Cardiac muscle cell (in vitro differentiated cells and primary cell): ENCODE data around the gene CMSS1. TPM values are rescaled to one million over a fixed set of nuclear protein-coding genes. Genes with fewer than 3 reads are reported as not detected.

Source experiments
- DNase-seq, 2 donors: peaks; one replicate each; pipeline versions ENCODE4 v3.0.0 to v3.0.0-alpha.2; 2010 to 2017; ENCODE audit warnings: low read depth in 1 of 2, low spot score in 1 of 2
- H3K27ac ChIP-seq: fragments of 200-600 bp; sonication (generic); 2 replicates; pipeline ENCODE4 v1.5.1; 2016
- H3K27me3 ChIP-seq: fragments of 200-600 bp; sonication (generic); 2 replicates; pipeline ENCODE4 v1.6.0; 2016; ENCODE audit warnings: control low read depth
- H3K36me3 ChIP-seq: fragments of 200-600 bp; sonication (generic); 2 replicates; pipeline ENCODE4 v1.5.1; 2016; ENCODE audit warnings: control low read depth
- H3K4me1 ChIP-seq: fragments of 200-600 bp; sonication (generic); 2 replicates; pipeline ENCODE4 v1.8.1; 2017; ENCODE audit warnings: low read depth, mild to moderate bottlenecking, mixed run types
- H3K4me3 ChIP-seq: fragments of 200-600 bp; sonication (generic); 2 replicates; pipeline ENCODE4 v1.5.1; 2016; ENCODE audit warnings: mild to moderate bottlenecking
- H3K9me3 ChIP-seq: fragments of 200-600 bp; sonication (generic); 2 replicates; pipeline ENCODE4 v1.5.1; 2017; ENCODE audit warnings: low read depth, mild to moderate bottlenecking, control low read depth
- polyA plus RNA-seq: library from polyadenylated mRNA; unstranded; fragments of >200 nt; fragmentation: Nextera tagmentation; extraction: Ambion mirVana; gene quantifications from 2 replicates; pipeline ENCODE4 v1.2.1, GENCODE V29; 2016
- total RNA-seq: library from RNA; depleted of rRNA; stranded (reverse); fragments of >200 nt; gene quantifications from 2 replicates; pipeline ENCODE4 v1.2.3, GENCODE V29; 2016
- TF ChIP-seq, protein P1 (sequence below): IDR thresholded peaks from 2 replicates; pipeline ENCODE4 v1.5.1; 2012; ENCODE audit warnings: low read depth, mild to moderate bottlenecking, low read length

Gene CMSS1
- total and polyA plus RNA-seq, 2 experiments from 2014 or later: 13.1 to 32.9 TPM

- DNase-seq: no peak
- Histone ChIP-seq H3K27ac (no peak overlapping the region), H3K4me3 (no peak overlapping the region), H3K4me1 (no peaks in the 10 kb centered on the region), H3K9me3 (no peaks in the 10 kb centered on the region), H3K36me3 (no peaks in the 10 kb centered on the region), H3K27me3 (peaks cover 16% of the 10 kb centered on the region)
- TF ChIP-seq, protein P1, sequence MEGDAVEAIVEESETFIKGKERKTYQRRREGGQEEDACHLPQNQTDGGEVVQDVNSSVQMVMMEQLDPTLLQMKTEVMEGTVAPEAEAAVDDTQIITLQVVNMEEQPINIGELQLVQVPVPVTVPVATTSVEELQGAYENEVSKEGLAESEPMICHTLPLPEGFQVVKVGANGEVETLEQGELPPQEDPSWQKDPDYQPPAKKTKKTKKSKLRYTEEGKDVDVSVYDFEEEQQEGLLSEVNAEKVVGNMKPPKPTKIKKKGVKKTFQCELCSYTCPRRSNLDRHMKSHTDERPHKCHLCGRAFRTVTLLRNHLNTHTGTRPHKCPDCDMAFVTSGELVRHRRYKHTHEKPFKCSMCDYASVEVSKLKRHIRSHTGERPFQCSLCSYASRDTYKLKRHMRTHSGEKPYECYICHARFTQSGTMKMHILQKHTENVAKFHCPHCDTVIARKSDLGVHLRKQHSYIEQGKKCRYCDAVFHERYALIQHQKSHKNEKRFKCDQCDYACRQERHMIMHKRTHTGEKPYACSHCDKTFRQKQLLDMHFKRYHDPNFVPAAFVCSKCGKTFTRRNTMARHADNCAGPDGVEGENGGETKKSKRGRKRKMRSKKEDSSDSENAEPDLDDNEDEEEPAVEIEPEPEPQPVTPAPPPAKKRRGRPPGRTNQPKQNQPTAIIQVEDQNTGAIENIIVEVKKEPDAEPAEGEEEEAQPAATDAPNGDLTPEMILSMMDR: no peak
These were observed 53.0 kb downstream of the CMSS1 start for GRCh38 chr3:99870712-99871111.

DNA sequence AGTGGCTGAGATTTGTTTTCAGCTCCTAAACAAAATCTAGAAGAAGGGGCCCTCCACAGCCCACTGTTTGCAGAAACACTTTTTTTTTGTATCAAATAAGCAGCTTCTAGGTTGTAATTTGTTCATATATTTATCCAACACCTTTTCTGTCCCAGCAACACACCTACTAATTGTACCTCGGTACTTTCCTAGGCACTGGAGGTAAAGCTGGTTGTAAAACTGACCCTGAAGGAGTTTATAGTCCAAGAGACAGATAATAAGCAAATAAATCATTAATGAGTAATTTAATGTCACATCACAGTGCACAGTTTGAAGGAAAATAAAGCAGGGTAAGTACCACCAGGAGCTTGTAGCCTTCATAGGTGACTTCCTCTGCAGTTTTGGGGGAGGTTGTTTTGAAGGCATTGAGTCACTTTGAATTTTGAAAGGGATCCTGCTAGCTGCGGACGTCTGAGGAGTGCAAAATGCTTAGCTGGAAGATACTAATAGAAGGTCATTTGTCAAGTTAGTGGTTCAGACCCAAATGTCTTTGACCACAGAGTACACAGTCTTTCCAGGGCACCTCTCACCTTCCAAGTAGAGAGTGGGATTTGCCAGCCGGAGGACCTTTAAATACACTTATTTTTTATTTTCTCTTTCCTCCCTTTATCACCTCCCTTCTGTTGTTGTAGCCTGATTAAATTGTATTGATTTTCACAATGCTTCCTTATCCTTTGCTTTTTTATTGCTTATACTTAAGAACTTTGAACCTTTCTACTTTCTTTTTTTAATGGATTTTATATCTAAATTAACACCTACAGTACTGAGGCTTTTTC, 53.8 kb downstream of the CMSS1 start:
- DNase-seq: no peak
- Histone ChIP-seq H3K27me3 (peaks cover 20% of the 10 kb centered on the region), H3K4me3 (no peak overlapping the region), H3K27ac (no peak overlapping the region), H3K9me3 (no peaks in the 10 kb centered on the region), H3K4me1 (no peaks in the 10 kb centered on the region), H3K36me3 (no peaks in the 10 kb centered on the region)
- TF ChIP-seq, protein P1: no peak

DNA sequence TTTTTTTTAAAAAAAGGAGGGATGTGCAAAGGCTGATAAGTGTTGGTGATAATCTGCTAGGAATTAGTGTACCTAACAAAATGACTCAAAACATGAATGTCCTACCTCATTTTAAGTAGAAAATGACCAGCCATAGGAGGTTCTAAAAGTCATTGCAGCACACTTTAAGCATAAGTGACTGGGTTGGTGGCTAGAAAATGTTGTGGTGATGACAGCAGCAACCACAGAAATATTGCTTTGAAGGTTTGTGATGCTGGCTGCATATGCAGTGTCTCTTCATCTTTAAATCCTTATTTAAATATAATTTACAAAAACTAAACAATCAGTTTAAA, 55.2 kb downstream of the CMSS1 start:
- Histone ChIP-seq H3K4me3 (no peak overlapping the region), H3K27ac (no peak overlapping the region), H3K36me3 (no peaks in the 10 kb centered on the region), H3K9me3 (no peaks in the 10 kb centered on the region), H3K27me3 (peaks cover 33% of the 10 kb centered on the region), H3K4me1 (no peaks in the 10 kb centered on the region)
- TF ChIP-seq, protein P1: no peak
- DNase-seq: no peak

DNA sequence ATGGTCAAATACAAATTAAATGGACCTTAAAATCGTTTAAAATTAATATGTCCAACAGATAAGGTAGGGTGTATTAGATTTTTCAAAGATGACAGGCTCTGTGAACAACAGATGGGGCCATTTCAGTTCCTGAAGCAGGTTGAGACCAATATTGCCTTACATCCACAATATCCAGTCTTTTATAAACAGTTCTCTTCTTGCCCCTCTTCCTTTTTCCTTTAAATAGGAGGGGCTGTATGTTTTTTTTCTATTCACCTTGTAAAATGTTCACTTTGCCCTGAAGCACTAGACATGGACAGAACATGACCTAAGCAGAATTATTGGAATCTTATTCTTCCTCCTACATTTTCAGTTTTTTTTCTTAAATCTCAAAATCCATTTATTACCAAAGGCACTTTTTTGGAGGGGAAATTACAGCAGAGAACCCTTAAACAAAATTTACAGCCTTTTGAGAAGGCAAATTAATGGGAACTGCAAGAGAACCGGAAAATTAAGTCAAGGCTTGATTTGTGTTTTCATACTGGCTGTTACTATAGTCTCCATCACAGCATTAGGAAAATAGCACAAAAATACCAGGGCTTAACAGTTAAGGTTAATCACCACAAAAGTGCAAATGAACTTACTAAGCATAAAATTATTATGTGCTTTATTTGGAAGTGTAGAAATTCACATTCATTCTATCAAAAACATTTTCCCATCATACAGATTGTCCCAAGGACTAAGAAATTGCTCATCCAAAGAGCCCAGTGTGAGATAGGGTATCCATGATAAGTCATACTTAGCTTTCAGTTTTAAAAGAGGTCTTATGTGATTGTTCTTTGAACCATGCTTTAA, 55.8 kb downstream of the CMSS1 start:
- TF ChIP-seq, protein P1: no peak
- no peak overlapping the region for H3K4me3 ChIP-seq
- peaks cover 33% of the 10 kb centered on the region for H3K27me3 ChIP-seq
- DNase-seq: no peak
- no peak overlapping the region for H3K27ac ChIP-seq
- H3K9me3 ChIP-seq: no peaks in the 10 kb centered on the region
- H3K4me1 ChIP-seq: no peaks in the 10 kb centered on the region
- no peaks in the 10 kb centered on the region for H3K36me3 ChIP-seq

- Histone ChIP-seq H3K4me3 (no peak overlapping the region), H3K36me3 (no peaks in the 10 kb centered on the region), H3K27ac (no peak overlapping the region), H3K9me3 (no peaks in the 10 kb centered on the region), H3K27me3 (peaks cover 33% of the 10 kb centered on the region), H3K4me1 (no peaks in the 10 kb centered on the region)
- TF ChIP-seq, protein P1: no peak
- no peak for DNase-seq
These were observed 56.8 kb downstream of the CMSS1 start for GRCh38 chr3:99874237-99875002.
